ENCODE measurements around the gene ODAPH. TPM values are rescaled to one million over a fixed set of nuclear protein-coding genes. Genes with fewer than 3 reads are reported as not detected.

Gene ODAPH
- total and polyA plus RNA-seq, 2 of the 4 experiments (the other 2 are of a cell fraction), result not detected

DNA sequence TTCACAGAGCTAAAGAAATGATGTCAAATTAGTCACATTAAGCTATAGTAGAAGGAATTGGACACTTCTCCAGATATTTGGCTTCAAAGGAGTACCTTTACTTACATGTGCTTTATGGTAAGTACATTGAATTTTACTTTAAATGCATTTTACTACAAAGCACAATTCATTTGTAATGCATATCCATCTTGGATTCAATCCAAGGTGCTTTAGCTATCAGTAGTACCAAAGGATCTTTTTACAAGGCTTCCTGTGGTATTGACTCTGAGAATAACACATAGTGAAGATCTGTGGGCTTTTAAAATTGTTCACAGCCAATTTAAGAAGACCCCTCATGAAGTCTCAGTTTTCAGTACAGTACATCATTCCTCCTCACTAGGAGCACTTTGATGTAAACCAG is 28.4 kb upstream of the ODAPH start:
- Histone ChIP-seq H3K4me2 (ENCODE audit: low read depth, low read length) (no peak overlapping the region), H2BK20ac (ENCODE audit: low read depth, low read length) (no peak overlapping the region), H3K27ac (ENCODE audit: insufficient read depth, low read length) (no peak overlapping the region), H3K9ac (ENCODE audit: low read depth, low read length) (no peak overlapping the region), H2BK120ac (ENCODE audit: low read depth, low read length) (no peak overlapping the region), H3K18ac (ENCODE audit: low read depth, low read length) (no peak overlapping the region), H2AK9ac (replicated peaks; ENCODE audit: low read depth, low read length, poor library complexity) (no peak overlapping the region), H2BK5ac (ENCODE audit: low read depth, low read length, poor library complexity, severe bottlenecking) (no peak overlapping the region), H4K91ac (ENCODE audit: insufficient read depth, low read depth, low read length) (no peak overlapping the region), H3K36me3 (ENCODE audit: control insufficient read depth, insufficient read depth, low read length) (peaks cover 20% of the 10 kb centered on the region), H3K14ac (replicated peaks; ENCODE audit: low read depth, low read length) (no peak overlapping the region), H3K56ac (ENCODE audit: extremely low read depth, insufficient read depth, low read length) (no peak overlapping the region), H3K4ac (ENCODE audit: low read depth, low read length) (no peak overlapping the region), H2BK15ac (ENCODE audit: low read depth, low read length) (no peak overlapping the region), H3K27me3 (ENCODE audit: control insufficient read depth, insufficient read depth, low read length) (no peaks in the 10 kb centered on the region), H3K4me3 (ENCODE audit: insufficient read depth, low read depth, low read length) (no peak overlapping the region), H2AFZ (replicated peaks; ENCODE audit: low read length, poor library complexity) (no peak overlapping the region), H3K79me1 (ENCODE audit: low read depth in 1 of 2, low read length in 2 of 2) (peaks cover 6% of the 10 kb centered on the region in 2 experiments; a peak in 2 of 4 replicates), H2AK5ac (ENCODE audit: low read depth, low read length) (no peak overlapping the region), H3K4me1 (ENCODE audit: control insufficient read depth, insufficient read depth, low read length) (peaks cover 3% of the 10 kb centered on the region), H4K5ac (ENCODE audit: low read depth, low read length) (no peak overlapping the region), H3K23ac (ENCODE audit: low read depth, low read length) (no peak overlapping the region), H3K9me3 (ENCODE audit: control insufficient read depth, insufficient read depth, low read length) (no peaks in the 10 kb centered on the region), H4K20me1 (ENCODE audit: insufficient read depth, low read length) (no peaks in the 10 kb centered on the region), H4K8ac (ENCODE audit: low read depth in 2 of 2, low read length in 2 of 2) (no peak overlapping the region), H3K9me1 (ENCODE audit: insufficient read depth, low read length) (no peaks in the 10 kb centered on the region)
- POLR2A ChIA-PET (ENCODE audit: unreplicated experiment), result no interaction called here
- in situ Hi-C loops (cut with MboI; ENCODE audit: low sequenced_read_pairs), result no loop called here
- BruUV-seq (replicated peaks), result no TSS peak
- ATAC-seq (ENCODE audit: low read depth), result no peak
- CTCF ChIA-PET, result interaction anchor here (0.6 to 1.2 kb wide), 2 partner anchors 12 to 145 kb away, joined by 3 read pairs; no protein-coding TSS in a partner anchor
- dilution Hi-C loops (cut with HindIII; ENCODE audit: low sequenced_read_pairs, unreplicated experiment), result no loop called here
- DNase-seq, result no peak
- TF ChIP-seq CEBPB (IDR thresholded peaks at IDR 0.05; ENCODE audit: low read depth, low read length) (no peak), BHLHE40 (IDR thresholded peaks at IDR 0.05; ENCODE audit: low read depth, low read length) (no peak), MAFK (IDR thresholded peaks at IDR 0.05; ENCODE audit: low read depth, low read length) (no peak), FOS (IDR thresholded peaks at IDR 0.05; ENCODE audit: low read depth, low read length) (no peak), RCOR1 (IDR thresholded peaks at IDR 0.05; ENCODE audit: insufficient replicate concordance, low read length) (no peak), CHD1 (IDR thresholded peaks at IDR 0.05; ENCODE audit: low read depth, low read length) (no peak), RAD21 (IDR thresholded peaks at IDR 0.05; ENCODE audit: low read length) (no peak), MAZ (IDR thresholded peaks at IDR 0.05; ENCODE audit: borderline replicate concordance, low read depth, low read length) (no peak), NFE2L2 (IDR thresholded peaks at IDR 0.05; ENCODE audit: low read depth, low read length) (no peak), RFX5 (IDR thresholded peaks at IDR 0.05; ENCODE audit: low read depth, low read length) (no peak), SMC3 (IDR thresholded peaks at IDR 0.05; ENCODE audit: low read depth, low read length) (no peak), POLR2A (IDR thresholded peaks at IDR 0.05; ENCODE audit: low read depth, low read length) (no peak), MXI1 (IDR thresholded peaks at IDR 0.05; ENCODE audit: borderline replicate concordance, low read depth, low read length) (no peak)
- TF ChIP-seq, protein P1, sequence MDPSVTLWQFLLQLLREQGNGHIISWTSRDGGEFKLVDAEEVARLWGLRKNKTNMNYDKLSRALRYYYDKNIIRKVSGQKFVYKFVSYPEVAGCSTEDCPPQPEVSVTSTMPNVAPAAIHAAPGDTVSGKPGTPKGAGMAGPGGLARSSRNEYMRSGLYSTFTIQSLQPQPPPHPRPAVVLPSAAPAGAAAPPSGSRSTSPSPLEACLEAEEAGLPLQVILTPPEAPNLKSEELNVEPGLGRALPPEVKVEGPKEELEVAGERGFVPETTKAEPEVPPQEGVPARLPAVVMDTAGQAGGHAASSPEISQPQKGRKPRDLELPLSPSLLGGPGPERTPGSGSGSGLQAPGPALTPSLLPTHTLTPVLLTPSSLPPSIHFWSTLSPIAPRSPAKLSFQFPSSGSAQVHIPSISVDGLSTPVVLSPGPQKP (IDR thresholded peaks at IDR 0.05; ENCODE audit: borderline replicate concordance, low read depth, low read length), result no peak
- TF ChIP-seq, protein P2, sequence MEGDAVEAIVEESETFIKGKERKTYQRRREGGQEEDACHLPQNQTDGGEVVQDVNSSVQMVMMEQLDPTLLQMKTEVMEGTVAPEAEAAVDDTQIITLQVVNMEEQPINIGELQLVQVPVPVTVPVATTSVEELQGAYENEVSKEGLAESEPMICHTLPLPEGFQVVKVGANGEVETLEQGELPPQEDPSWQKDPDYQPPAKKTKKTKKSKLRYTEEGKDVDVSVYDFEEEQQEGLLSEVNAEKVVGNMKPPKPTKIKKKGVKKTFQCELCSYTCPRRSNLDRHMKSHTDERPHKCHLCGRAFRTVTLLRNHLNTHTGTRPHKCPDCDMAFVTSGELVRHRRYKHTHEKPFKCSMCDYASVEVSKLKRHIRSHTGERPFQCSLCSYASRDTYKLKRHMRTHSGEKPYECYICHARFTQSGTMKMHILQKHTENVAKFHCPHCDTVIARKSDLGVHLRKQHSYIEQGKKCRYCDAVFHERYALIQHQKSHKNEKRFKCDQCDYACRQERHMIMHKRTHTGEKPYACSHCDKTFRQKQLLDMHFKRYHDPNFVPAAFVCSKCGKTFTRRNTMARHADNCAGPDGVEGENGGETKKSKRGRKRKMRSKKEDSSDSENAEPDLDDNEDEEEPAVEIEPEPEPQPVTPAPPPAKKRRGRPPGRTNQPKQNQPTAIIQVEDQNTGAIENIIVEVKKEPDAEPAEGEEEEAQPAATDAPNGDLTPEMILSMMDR (conservative IDR thresholded peaks at IDR 0.05; ENCODE audit: low read depth, low read length), result no peak
- TF ChIP-seq, protein P3, sequence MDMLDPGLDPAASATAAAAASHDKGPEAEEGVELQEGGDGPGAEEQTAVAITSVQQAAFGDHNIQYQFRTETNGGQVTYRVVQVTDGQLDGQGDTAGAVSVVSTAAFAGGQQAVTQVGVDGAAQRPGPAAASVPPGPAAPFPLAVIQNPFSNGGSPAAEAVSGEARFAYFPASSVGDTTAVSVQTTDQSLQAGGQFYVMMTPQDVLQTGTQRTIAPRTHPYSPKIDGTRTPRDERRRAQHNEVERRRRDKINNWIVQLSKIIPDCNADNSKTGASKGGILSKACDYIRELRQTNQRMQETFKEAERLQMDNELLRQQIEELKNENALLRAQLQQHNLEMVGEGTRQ (IDR thresholded peaks at IDR 0.05; ENCODE audit: low read depth, low read length), result no peak
- intact Hi-C loops (cut with micrococcal nuclease), result no loop called here
